SK-N-SH treated with all-trans-retinoic acid at 6 μM for 48 hours (cell line): ENCODE measurements around the gene FAM89A.

ENCODE experiments used
- ARNTL ChIP-seq: fragments of 450-650 bp; formaldehyde crosslinking; IDR thresholded peaks from 2 replicates; pipeline ENCODE4 v1.5.0; 2020; ENCODE audit warnings: low read depth, mild to moderate bottlenecking, moderate library complexity, borderline replicate concordance
- BACH2 ChIP-seq: fragments of 250-450 bp; sonication (Bioruptor Pico); IDR thresholded peaks from 2 replicates; pipeline ENCODE4 v1.9.0; 2021; ENCODE audit warnings: mild to moderate bottlenecking, borderline replicate concordance
- CSDC2 ChIP-seq: fragments of 250-450 bp; sonication (Bioruptor Pico); IDR thresholded peaks from 2 replicates; pipeline ENCODE4 v1.5.0; 2020; ENCODE audit warnings: mild to moderate bottlenecking, moderate library complexity
- POU6F1 ChIP-seq: fragments of 250-450 bp; sonication (Bioruptor Pico); IDR thresholded peaks from 2 replicates; pipeline ENCODE4 v1.8.0; 2021; ENCODE audit warnings: low read depth, mild to moderate bottlenecking, moderate library complexity, borderline replicate concordance
- RARB ChIP-seq: fragments of 250-450 bp; sonication (Bioruptor Pico); IDR thresholded peaks from 2 replicates; pipeline ENCODE4 v1.8.0; 2021; ENCODE audit warnings: mild to moderate bottlenecking, moderate library complexity
- TCF4 ChIP-seq: fragments of 250-450 bp; sonication (Bioruptor Pico); IDR thresholded peaks from 2 replicates; pipeline ENCODE4 v1.8.0; 2021; ENCODE audit warnings: mild to moderate bottlenecking, moderate library complexity, borderline replicate concordance
- TOX ChIP-seq: fragments of 250-450 bp; sonication (Bioruptor Pico); IDR thresholded peaks from 2 replicates; pipeline ENCODE4 v1.8.0; 2021; ENCODE audit warnings: mild to moderate bottlenecking, moderate library complexity, borderline replicate concordance
- ZC3H10 ChIP-seq: fragments of 250-450 bp; sonication (Bioruptor Pico); IDR thresholded peaks from 2 replicates; pipeline ENCODE4 v1.5.1; 2021; ENCODE audit warnings: mild to moderate bottlenecking, moderate library complexity
- ZFP3 ChIP-seq: fragments of 250-450 bp; sonication (Bioruptor Pico); IDR thresholded peaks from 2 replicates; pipeline ENCODE4 v1.5.0; 2020; ENCODE audit warnings: mild to moderate bottlenecking, moderate library complexity
- ZFP30 ChIP-seq: fragments of 450-650 bp; formaldehyde crosslinking; IDR thresholded peaks from 2 replicates; pipeline ENCODE4 v1.5.0; 2022; ENCODE audit warnings: mild to moderate bottlenecking, moderate library complexity
- ZNF8 ChIP-seq: fragments of 450-650 bp; formaldehyde crosslinking; IDR thresholded peaks from 2 replicates; pipeline ENCODE4 v1.5.0; 2020; ENCODE audit warnings: mild to moderate bottlenecking, moderate library complexity
- TF ChIP-seq, protein P1 (sequence below): fragments of 250-450 bp; sonication (Bioruptor Pico); IDR thresholded peaks from 2 replicates; pipeline ENCODE4 v1.8.0; 2020; ENCODE audit warnings: mild to moderate bottlenecking, moderate library complexity, borderline replicate concordance
- TF ChIP-seq, protein P2 (sequence below): fragments of 250-450 bp; sonication (Bioruptor Pico); IDR thresholded peaks from 2 replicates; pipeline ENCODE4 v1.5.1; 2020; ENCODE audit warnings: low read depth, mild to moderate bottlenecking, moderate library complexity

DNA sequence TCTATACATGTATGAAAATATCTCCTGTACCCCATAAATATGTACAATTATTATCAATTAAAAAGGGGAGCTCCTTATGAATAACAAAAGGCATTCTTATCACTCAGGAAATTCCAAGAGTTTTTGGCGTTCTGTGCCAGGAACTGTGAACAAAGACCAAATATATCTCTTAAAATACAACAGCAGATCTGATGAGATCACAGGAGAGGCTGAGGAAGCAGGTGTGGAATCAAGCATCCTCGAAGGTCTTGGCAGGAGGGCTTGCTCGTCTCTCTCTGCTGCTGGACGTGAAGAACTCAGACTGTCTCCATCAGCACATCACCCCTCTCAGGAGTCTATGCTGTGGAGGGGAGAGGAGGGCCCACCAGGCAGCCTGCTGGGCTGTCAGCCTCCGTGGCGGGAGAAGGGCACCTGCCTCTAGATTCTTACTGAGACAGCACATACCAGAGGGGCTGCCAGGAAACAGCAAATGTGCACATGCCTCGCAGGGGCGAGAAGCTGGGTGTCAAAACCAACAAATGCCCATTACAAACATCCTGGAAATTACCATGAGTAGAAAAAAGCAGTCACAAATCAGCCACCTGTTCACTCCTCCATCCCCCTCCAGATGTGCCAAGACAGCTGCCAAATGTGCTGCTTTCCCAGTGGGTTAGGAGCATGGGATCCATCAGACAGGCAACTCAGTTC lies 30.8 kb upstream of the FAM89A start:
- TF ChIP-seq ARNTL (CRISPR knock-in tag) (no peak), ZNF8 (CRISPR knock-in tag) (no peak), ZC3H10 (CRISPR knock-in tag) (no peak), ZFP3 (CRISPR knock-in tag) (no peak), POU6F1 (CRISPR knock-in tag) (no peak), TCF4 (CRISPR knock-in tag) (no peak), TOX (CRISPR knock-in tag) (no peak), ZFP30 (CRISPR knock-in tag) (no peak), CSDC2 (CRISPR knock-in tag) (no peak), RARB (CRISPR knock-in tag) (no peak), BACH2 (no peak)
- TF ChIP-seq, protein P1, sequence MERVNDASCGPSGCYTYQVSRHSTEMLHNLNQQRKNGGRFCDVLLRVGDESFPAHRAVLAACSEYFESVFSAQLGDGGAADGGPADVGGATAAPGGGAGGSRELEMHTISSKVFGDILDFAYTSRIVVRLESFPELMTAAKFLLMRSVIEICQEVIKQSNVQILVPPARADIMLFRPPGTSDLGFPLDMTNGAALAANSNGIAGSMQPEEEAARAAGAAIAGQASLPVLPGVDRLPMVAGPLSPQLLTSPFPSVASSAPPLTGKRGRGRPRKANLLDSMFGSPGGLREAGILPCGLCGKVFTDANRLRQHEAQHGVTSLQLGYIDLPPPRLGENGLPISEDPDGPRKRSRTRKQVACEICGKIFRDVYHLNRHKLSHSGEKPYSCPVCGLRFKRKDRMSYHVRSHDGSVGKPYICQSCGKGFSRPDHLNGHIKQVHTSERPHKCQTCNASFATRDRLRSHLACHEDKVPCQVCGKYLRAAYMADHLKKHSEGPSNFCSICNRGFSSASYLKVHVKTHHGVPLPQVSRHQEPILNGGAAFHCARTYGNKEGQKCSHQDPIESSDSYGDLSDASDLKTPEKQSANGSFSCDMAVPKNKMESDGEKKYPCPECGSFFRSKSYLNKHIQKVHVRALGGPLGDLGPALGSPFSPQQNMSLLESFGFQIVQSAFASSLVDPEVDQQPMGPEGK, result no peak
- TF ChIP-seq, protein P2, sequence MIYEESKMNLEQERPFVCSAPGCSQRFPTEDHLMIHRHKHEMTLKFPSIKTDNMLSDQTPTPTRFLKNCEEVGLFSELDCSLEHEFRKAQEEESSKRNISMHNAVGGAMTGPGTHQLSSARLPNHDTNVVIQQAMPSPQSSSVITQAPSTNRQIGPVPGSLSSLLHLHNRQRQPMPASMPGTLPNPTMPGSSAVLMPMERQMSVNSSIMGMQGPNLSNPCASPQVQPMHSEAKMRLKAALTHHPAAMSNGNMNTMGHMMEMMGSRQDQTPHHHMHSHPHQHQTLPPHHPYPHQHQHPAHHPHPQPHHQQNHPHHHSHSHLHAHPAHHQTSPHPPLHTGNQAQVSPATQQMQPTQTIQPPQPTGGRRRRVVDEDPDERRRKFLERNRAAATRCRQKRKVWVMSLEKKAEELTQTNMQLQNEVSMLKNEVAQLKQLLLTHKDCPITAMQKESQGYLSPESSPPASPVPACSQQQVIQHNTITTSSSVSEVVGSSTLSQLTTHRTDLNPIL, result no peak
